NCI-H1092 (cell line): ENCODE data around the gene VAMP2.
A peak's percentile ranks its signal among the peaks of the same experiment; 100 is the strongest.

Experiments
- DNase-seq: peaks from one replicate; lab custom pipeline; 2025; lab: John Stamatoyannopoulos, UW

Gene VAMP2

DNA sequence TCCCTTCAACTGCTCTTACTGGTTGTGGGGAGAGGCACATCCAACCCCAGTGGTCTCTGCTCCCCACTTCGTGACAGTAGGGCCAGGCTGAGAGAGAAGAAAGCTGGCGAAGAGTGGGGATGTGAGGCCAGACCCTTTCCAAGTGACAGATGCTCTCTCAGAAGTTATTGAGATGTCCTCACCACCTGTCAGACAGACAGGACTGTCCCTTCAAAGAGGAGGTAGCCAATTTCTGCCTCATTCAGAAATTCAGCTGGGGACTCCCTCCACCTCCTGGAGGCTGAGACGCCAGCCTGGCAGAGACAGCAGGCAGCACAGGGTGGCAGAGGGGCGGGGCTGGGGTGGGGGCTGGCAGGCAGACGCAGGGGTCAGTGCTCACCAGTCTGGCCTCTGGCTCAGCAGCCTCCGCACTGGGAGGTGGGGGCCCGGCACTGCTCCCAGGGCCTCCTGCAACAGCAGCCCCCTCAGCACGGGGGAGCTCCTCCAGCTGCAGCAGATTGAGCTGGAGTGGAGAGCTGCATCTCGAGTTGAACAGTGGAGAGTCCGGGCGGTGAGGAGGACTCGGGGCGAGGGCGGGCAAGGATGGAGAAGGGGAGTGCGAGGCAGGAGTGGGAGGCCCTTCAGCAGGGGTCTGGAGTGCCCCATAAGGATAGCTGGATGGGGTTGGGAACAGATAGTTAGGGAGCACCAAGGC is 19.7 kb downstream of the VAMP2 start:
- no peak for DNase-seq

DNA sequence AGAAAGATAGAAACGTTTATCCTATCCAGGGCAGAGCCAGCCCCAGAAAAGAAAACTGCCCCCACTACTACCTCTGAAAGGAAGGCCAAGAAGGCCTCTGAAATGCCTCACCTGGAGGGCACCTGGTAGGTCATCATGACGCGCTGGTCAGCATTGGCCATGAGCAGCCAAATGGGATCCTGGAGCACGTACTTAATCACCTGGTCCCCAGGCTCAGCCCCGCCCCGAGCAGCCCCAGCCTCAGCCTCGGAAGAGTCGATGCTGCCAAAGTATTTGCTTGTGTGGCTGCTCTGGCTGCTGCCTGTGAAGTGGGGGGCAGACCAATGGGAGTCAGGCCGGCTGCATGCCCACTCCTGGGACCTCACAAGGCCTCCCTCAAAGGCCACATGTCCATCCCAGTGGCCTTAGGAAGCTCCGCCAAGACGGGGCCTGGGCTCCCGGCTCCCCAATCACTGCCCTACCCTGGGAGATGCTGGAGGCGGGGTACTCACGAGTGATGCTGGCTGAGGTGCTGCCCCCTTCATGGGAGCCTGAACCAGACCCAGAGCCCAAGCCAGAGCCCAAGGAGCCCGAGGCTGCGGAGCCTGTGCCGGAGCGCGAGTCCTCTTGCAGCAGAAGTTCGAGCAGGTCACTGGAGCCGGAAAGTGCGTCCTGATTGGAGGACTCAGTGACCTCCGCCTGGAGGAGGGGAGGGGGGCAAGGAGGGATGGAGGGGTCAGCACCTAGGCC is 20.4 kb downstream of the VAMP2 start:
- DNase-seq = no peak

DNA sequence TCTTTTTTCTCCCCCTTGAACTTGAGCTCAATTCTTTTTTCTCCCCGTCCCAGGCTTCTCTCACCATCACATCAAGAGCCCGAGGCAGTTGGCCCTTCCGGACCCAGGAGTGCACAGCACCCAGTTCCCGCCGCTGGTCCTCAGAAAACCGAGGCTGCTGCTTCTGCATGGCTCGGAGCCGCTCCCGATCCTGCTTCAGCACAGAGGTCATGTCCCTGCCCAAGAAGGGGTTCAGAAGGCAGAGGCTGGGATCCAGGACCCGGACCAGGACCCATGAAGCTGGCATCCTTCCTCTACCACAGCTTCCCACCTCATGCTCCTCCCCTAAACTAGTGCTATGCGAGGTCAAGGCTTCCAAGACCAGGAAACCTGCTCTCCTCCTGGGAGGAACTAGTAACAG is 21.0 kb downstream of the VAMP2 start:
- no peak for DNase-seq

DNA sequence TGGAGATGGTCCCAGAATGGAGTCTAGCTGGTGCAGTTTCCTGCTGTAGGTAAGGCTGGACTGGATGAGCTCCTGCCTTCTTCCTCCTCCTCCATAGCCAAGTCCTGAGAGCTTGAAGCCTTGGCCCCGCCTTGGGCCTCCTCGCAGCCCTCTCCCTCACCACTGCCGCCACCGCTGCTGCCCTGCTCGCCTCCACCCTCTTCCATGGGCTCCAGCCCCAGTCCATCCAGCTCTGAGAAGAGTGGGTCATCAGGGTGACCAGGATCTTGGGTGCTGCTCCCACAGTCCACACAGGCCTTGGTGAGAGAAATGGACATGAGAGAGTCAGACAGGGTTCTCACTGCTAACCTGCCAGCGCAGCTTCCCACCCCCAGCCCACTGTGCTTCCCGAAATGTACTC is 21.7 kb downstream of the VAMP2 start:
- DNase-seq = no peak

DNA sequence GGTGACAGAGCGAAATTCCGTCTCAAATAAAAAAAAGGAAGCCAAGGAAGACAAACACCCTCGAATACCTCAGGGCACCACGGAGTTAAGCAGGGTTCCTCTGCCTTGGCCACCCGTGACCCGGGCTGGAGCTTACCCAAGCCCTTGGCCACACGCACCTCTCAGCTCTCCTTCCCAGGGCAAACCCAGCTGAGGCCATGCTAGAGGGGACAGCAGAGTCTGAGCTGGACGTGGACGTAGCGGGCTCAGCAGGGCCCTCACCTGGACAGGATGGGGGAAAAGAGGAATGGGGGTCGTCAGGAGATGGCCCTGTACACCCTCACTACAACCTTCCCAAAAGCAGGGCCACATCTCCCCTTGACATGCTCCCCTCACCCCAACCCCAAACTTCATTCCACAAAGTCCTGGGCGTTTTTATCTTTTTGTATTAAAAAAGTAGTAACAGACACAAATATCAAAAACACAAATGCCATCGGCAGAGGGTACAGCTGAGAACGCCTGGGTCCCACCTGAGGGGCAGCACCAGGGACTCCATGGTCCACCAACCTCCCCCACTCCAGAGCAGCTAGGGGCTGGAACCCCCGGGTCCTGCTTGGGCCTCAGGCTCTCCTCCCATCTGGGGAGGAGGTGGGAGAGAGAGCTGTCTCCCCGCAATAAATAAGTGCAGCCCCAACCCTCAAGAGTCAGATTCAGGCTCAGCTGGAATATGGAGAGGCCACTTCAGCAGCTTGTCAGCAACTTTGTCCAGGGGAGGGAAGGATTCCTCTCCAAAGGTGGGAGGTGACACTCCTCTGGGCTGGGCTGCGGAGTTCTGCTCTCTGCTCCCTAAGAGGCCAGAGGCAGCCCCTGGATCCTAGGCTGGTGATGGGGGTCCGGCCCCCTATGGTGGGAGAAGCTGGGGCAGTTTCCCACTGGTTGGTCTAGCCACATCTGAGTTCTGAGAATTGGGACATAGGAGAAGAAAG is 22.4 kb downstream of the VAMP2 start:
- no peak for DNase-seq

DNA sequence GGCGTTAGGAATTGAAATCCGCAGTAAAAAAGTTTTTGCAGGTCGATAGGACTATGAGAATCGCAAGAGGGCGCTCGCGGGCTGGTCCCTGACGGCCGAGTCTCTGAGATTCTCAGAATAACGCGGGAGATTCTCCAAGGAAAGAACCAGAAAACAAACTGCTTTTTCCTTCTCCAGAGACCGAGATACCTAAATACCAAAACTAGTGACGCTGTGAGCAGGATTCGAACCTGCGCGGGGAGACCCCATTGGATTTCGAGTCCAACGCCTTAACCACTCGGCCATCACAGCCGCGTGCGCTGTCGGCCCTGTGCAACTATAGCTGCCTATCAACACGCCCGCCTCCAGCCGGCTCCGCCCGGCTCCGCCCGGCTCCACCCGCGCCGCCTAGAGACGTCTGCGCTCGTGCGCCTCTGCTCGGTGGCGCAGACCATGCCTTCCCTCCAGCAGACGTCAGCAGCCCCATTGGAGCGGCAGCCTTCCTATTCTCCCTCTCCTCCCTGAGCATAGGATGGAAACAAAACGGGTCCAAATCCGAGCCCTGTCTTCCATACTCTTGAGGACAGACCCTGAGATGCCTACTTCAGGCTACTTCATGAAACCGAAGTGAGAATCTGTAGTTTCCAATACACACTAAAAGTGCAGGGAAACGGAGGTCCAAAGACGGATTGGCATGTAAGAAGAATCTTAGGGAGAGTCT is 23.9 kb downstream of the VAMP2 start:
- DNase-seq = peak; percentile 89

DNA sequence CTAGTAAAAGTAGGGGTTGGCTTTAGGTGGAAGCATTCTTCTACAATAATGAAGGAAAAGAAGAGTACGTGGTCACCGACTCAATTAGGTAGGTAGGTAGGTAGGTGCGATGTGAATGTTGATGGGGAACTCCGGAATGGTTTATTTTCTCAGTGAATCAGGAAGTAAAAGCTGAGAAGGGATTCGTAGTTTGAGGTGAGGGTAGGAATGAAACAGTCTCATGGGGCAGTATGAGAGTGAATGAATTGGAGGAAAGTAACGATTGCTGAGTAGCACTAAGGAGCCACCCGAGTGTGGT is 24.4 kb downstream of the VAMP2 start:
- no peak for DNase-seq

DNA sequence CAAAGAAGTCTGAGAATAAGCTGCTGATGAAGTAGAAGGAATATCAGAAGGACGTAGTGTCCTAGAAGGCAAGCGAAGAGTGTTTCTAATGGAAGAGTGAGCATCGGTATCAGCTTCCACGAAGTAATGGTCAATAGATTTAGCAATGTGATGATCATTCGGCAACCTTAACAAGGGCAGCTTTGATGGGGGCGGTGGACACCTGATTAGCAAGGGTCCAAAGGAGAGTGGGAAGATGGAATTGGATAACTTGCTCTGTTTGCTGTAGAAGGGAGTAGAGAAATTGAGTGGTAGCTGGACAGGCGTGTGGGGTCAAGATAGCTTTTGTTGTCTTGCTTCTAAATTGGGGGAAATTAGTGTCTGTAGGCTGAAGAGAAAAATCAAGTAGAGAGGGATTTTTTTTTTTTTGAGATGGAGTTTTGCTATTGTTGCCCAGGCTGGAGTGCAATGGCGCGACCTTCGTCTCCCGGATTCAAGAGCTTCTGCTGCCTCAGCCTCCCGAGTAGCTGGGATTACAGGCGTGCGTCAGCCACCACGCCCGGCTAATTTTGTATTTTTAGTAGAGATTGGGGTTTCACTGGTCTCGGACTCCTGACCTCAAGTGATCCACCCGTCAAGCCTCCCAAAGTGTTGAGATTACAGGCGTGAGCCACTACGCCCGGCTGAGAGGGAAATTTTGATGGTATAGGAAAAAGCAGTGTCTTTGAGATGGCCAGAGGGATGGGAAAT is 24.9 kb downstream of the VAMP2 start:
- DNase-seq = no peak

DNA sequence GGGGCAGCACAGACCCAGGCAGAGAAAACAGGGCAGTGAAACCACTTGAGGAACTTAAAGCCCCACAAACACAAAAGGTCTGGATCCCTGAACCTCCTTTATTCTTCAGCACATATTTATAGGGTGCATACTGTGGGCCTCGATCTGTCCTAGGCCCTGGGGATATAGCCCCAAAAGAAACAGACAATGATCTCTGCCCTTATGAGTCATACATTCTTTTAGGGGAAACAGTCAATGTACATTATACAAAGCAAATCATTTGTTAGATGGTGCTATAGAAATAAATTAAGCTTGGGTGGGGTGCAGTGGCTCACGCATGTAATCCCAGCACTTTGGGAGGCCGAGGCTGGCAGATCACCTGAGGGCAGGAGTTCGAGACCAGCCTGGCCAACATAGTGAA is 28.8 kb downstream of the VAMP2 start:
- no peak for DNase-seq

DNA sequence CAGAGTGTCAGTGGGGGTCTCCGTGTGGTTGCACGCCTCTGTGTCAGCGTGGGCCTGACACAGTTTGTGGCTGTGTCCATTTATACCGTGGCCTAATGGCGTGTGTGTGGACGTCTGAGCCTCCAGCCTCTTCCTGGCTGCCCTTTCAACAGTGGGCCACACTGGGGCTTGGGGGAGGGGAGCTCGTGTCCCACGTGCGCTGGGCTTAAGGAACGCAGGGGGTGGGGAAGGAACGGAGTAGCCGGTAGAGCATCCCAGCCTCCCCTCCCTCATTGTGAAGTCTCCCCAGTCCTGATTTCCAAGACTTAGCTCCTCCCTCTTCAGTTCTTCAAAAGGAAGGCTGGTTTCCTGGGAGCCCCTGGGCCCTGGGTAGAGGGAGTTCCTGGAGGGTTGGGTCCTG is 29.3 kb downstream of the VAMP2 start:
- no peak for DNase-seq

DNA sequence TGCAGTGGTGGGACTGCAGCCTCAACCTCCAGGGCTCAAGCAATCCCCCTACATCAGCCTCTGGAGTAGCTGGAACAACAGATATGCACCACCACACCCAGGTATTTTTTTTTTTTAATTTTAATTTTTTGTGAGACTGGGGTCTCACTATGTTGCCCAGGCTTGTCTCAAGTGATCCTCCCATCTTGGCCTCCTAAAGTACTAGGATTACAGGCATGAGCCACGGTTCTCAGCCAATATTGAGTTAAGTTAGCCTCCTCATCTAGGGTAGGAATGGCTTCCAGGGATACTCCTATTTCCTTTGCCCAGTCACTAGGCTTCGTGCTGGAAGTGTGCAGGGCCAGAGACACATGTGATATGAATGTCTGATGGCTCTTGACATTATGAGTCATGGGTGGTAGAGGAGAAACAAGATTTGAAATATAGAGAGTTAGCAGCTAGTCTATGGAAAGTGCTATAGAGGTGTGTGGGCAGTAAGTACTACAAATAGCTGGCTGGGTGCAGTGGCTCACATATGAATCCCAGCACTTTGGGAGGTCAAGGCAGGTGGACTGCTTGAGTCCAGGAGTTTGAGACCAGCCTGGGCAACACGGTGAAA is 30.8 kb downstream of the VAMP2 start:
- no peak for DNase-seq

DNA sequence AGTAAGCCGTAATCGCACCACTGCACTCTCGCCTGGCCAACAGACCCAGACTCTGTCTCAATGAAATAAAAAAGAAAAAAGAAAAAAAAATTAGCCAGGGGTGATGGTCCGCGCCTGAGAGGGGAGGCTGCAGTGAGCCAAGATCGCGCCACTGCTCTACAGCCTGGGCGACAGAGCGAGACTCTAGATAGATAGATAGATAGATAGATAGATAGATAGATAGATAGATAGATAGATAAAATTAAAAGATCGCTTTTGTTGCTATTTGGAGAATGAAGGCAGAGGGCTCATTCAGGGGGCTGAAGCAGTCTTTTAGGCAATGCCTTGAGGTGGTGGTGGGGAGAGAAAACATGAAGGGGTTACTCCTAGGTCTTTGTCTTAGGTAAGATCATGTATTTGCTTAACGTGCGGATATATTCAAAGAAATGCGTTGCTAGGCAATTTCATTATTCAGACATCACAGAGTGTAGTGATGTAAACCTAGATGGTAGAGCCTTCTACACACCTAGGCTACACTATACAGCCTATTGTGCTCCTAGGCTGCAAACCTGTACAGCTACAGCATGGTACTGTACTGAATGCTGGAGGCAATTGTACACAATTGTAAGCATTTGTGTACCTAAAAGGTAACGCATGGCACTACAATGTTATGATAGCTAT is 34.5 kb downstream of the VAMP2 start:
- no peak for DNase-seq

DNA sequence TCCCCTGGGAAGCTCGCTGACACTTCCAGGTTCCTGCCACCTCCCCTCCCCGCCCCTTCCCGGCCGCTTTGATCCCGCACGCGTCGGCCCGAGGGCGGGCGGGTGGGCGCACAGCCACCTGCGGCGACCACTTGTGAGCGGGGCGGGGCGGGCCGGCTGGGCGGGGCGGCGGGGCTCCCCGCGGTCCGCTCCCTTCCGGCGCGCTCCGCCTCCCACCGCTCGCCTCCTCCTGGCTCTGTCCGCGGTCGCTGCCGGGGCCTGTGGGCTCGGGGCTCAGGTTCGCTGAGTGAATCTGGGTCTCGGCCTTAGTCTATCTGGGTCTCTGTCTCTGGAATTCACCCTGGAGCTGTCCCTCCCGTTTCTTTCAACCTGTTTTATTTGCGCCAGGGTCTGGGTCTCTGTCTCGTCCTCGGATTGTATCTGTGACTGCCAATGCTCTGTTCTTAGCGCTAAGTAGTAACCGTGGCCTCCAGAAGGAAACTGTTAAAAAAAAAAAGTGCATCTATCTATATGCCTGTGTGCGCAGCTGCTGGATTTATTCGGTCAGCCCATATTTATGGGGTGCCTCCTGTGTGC is 36.2 kb downstream of the VAMP2 start:
- DNase-seq = no peak

DNA sequence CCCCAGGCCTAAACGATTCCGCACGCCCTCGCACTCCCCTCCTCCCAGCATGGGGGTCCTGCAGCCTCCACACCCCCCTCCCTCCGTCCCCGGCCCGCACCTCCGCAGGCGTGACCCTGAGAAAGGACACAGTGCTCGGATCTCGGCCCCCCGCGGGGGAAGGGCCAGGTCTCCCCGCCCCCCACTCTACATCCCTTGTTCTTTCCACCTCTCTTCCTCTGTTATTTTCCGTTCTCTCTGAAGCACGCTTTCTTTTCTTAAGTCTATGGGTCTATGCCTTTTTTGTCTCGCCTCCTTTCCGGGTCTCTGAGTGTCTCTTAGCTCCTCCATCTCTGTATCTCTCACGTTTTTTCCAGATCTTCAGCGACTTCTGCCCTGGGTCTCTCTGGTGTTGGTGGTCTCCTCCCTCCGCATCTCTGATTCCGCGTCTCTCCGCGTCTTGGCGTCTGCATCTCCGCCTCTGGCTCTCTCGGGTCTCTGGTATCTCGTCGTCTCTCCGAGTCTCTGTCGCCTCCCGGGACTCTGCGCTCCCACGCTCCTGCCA is 36.7 kb downstream of the VAMP2 start:
- DNase-seq = no peak

DNA sequence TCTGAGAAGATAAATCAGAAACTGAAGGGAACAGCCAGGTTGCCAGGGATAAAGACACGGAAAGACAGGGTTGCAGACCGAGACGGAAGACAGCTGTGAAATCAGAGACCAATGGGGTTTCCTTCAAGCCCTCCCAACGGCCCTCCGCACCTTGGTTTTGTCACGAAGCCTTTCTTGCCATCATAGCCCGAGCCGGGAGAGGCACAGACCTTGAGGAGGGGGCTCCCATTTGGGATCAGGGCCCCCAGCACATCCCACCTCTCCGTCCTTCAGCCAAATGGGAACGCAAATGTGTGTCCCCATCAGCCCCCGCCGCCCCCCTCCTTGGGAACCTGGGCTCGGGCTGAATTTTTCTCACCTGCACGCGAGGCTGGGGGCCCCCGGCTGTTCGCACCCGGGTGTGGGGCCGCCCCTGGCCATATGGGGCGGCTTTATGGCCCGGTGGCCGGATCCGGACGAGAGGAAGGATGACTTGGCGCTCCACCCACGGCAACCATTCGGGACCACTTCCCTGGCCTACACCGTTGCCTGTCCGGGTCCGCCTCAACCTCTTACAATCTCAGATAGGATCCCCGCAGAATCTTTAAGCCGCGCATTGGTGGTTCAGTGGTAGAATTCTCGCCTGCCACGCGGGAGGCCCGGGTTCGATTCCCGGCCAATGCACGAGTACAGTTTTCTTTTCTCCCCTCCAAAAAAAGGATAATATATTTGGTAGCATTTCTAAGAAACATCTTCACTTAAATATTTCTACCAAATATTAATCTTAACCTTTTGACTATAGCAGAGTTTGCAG is 37.4 kb downstream of the VAMP2 start:
- peak; percentile 44 for DNase-seq

DNA sequence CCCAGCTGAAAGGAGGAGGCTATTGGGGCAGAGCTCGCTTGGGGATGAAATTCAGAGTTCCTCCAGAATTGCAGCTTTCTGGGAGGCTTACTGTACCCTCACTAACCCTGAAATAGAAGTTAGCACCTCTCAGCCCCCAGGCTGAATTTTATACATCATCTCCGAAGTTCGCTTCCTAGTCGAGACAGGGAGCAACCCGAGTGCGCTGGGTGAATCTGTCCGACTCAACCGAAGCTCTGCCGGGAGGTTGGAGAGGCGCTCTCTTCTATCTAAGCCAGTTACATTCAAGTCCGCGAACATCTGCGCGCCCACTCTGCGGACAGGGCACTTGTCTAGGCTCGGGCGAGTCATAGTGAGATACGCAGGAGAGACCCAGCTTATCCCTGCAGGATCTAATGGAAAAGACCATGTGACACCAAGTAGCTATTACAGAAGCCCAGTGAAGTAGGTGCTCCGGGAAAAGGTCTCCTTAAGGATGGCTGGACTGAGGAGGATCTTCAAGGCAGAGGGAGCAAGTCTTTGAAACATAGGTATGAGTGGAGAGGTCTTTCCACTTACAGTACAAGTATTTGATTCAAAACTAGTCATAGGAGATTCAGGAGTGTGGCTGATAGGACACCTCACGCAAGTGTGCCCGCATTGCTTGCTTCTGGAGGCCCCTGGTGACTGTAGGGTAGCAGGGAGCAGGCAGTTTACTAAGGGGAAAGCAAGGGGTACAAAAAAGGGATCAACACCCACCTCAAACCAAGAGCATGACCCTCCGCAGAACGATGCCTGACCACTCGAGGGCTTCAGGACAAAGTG is 38.2 kb downstream of the VAMP2 start:
- DNase-seq = no peak

DNA sequence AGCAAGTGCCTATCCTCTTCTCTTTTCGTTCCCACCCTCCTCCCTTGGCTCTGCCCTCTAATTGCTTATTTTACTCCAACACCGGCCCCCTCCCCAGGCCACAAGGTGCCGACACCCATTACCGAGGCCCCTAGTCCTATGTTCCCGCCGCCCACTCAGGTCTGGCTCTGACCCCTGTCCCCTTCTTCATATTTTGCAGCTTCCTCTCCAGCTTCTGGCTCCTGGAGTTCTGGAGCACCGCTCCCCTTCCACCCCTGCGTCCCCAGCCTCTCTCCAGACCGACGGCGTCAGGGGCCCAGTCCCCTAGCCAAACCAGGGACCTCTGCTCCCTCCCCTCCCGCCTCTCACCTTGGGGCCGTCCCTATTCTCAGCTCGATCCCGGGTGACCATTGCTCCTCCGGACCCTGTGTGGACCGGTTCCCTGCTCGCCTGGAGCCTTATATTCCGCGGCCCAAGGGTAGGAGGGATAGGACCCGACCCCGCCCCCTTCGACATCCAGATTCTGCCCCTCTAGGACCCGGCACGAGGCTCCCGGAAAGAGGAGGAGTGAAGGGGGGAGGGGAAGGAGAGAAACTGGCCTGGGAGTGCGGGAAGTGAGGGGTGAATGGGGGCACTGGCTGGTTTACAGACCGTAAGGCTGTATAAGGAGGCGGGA is 38.9 kb downstream of the VAMP2 start, which contains the start of gene HES7:
HES7 (minus strand) TSS at position 412 of the 655 bp plus-strand sequence; CDS start at position 390, 22 bp downstream.
- DNase-seq = no peak
